B cell (primary cell): ENCODE results near the gene STON2. TPM values are rescaled to one million over a fixed set of nuclear protein-coding genes. Genes with fewer than 3 reads are reported as not detected.
"Not testable (repeated sequence)": the region's sequence is repeated elsewhere in the genome, so short reads cannot be mapped to it uniquely, and the experiment has no call there.

Source experiments
- ATAC-seq: fragments of 200-7000 bp; cut with Tn5 transposase; one replicate; pipeline ENCODE4 v1.10.0; 2021; ENCODE audit warnings: low read depth, mild to moderate bottlenecking, moderate number of reproducible peaks, moderate library complexity
- CTCF ChIA-PET: fragments of 350-600 bp; sonication (Branson Sonifier 250); formaldehyde crosslinking; loops from one replicate; lab custom pipeline; 2021; ENCODE audit warnings: antibody characterized with exemption, inconsistent platforms; lab: Charles Lee
- POLR2A ChIA-PET: fragments of 350-600 bp; sonication (Branson Sonifier 250); formaldehyde crosslinking; loops from one replicate; lab custom pipeline; 2021; ENCODE audit warnings: antibody characterized with exemption; lab: Charles Lee
- DNase-seq: peaks from one replicate; pipeline ENCODE4 v3.0.0; 2013
- H2AFZ ChIP-seq: 2 replicates; pipeline ENCODE4 v1.6.1; 2012; ENCODE audit warnings: mild to moderate bottlenecking, low read depth, low read length; ENCODE audit not compliant: insufficient read depth, poor library complexity, severe bottlenecking
- H3K27ac ChIP-seq, 2 donors: 1 replicate in 1 of 2; 2 replicates in 1 of 2; pipeline ENCODE4 v1.5.1; 2012 to 2013; ENCODE audit warnings: low read length in 2 of 2, mild to moderate bottlenecking in 2 of 2, moderate library complexity in 1 of 2
- H3K27me3 ChIP-seq, 4 experiments: fragments of 200-600 bp in 1 of 4; sonication (generic) in 1 of 4; replicated peaks in 1 of 4; 1 replicate in 2 of 4; 2 replicates in 2 of 4; pipeline versions ENCODE4 v1.6.1 to v1.7.0; 2013 to 2016; ENCODE audit warnings: low read length in 3 of 4, mild to moderate bottlenecking in 2 of 4, mixed read lengths in 1 of 4, moderate library complexity in 1 of 4; ENCODE audit not compliant: insufficient read depth in 4 of 4, control insufficient read depth in 3 of 4; ENCODE audit errors: control extremely low read depth in 1 of 4
- H3K36me3 ChIP-seq, 2 experiments: replicated peaks in 1 of 2; 1 replicate in 1 of 2; 2 replicates in 1 of 2; pipeline versions ENCODE4 v1.6.1 to v1.7.1; 2013; ENCODE audit warnings: low read length in 1 of 2; ENCODE audit not compliant: insufficient read depth in 2 of 2, control insufficient read depth in 1 of 2; ENCODE audit errors: control extremely low read depth in 1 of 2, extremely low read depth in 1 of 2
- H3K4me1 ChIP-seq, 2 donors: fragments of 200-600 bp in 1 of 2; sonication (generic) in 1 of 2; 1 replicate in 1 of 2; 2 replicates in 1 of 2; pipeline versions ENCODE4 v1.5.1 to v1.6.1; 2013 to 2017; ENCODE audit warnings: low read length in 2 of 2; ENCODE audit not compliant: control insufficient read depth in 2 of 2, insufficient read depth in 2 of 2
- H3K4me2 ChIP-seq: replicated peaks from 2 replicates; pipeline ENCODE3; 2012; ENCODE audit warnings: mild to moderate bottlenecking, low read depth, low read length; ENCODE audit not compliant: poor library complexity, severe bottlenecking
- H3K4me3 ChIP-seq, 5 experiments: fragments of 200-600 bp in 1 of 5; sonication (generic) in 1 of 5; 1 replicate in 3 of 5; 2 replicates in 2 of 5; pipeline versions ENCODE4 v1.5.1 to v1.7.0; 2011 to 2016; ENCODE audit warnings: low read length in 4 of 5, mild to moderate bottlenecking in 4 of 5, low read depth in 2 of 5, control low read depth in 1 of 5, moderate library complexity in 1 of 5; ENCODE audit not compliant: insufficient read depth in 1 of 5; ENCODE audit errors: control extremely low read depth in 1 of 5, extremely low read depth in 1 of 5
- H3K79me2 ChIP-seq: fragments of 200-600 bp; sonication (generic); one replicate; pipeline ENCODE4 v1.6.0; 2016; ENCODE audit warnings: low read length; ENCODE audit not compliant: control insufficient read depth, insufficient read depth
- H3K9ac ChIP-seq: fragments of 200-600 bp; sonication (generic); 2 replicates; pipeline ENCODE4 v1.6.1; 2017; ENCODE audit warnings: mild to moderate bottlenecking, low read length, moderate library complexity
- H3K9me3 ChIP-seq, 3 donors: one replicate each; pipeline versions ENCODE4 v1.6.1 to v1.7.1; 2013; ENCODE audit warnings: low read length in 2 of 3; ENCODE audit not compliant: control insufficient read depth in 2 of 3, insufficient read depth in 1 of 3; ENCODE audit errors: control extremely low read depth in 1 of 3
- H4K20me1 ChIP-seq: 2 replicates; pipeline ENCODE4 v1.6.0; 2012; ENCODE audit warnings: mild to moderate bottlenecking, low read length; ENCODE audit not compliant: insufficient read depth, control insufficient read depth, poor library complexity, severe bottlenecking
- H3K27ac Mint-ChIP-seq: one replicate; pipeline ENCODE4 v1.8.0; 2021; ENCODE audit warnings: mixed read lengths
- H3K27me3 Mint-ChIP-seq: one replicate; pipeline ENCODE4 v1.8.0; 2021; ENCODE audit warnings: mixed read lengths
- H3K4me1 Mint-ChIP-seq: one replicate; pipeline ENCODE4 v1.8.0; 2021; ENCODE audit warnings: mixed read lengths
- H3K4me3 Mint-ChIP-seq: one replicate; pipeline ENCODE4 v1.8.0; 2021; ENCODE audit warnings: mixed read lengths
- H3K9me3 Mint-ChIP-seq: one replicate; pipeline ENCODE4 v1.8.0; 2022; ENCODE audit warnings: mixed read lengths; ENCODE audit not compliant: insufficient read depth
- EZH2 ChIP-seq: IDR thresholded peaks from 2 replicates; pipeline ENCODE4 v1.6.1; 2012; ENCODE audit warnings: borderline replicate concordance, low read depth, mild to moderate bottlenecking, moderate library complexity, low read length; ENCODE audit not compliant: insufficient read depth, poor library complexity, severe bottlenecking
- WGBS: methylation state at CpG from one replicate; pipeline ENCODE4 v1.1.5; 2013; ENCODE audit warnings: missing lambda C conversion rate; ENCODE audit not compliant: insufficient coverage; 5-methylcytosine and 5-hydroxymethylcytosine counted together
- intact Hi-C: fragments of 100-400 bp; cut with micrococcal nuclease; formaldehyde crosslinking; loops from one replicate; pipeline ENCODE4 v1.10.0; 2022
- polyA plus RNA-seq: library from polyadenylated mRNA; depleted of rRNA; stranded (reverse); fragments of >200 nt; gene quantifications from 2 replicates; pipeline ENCODE4 v1.2.3, GENCODE V29; 2012
- total RNA-seq, 2 donors: library from RNA; stranded (reverse); fragments of 120-200 nt in 1 of 2; gene quantifications; 1 replicate in 1 of 2; 2 replicates in 1 of 2; pipeline versions ENCODE4 v1.2.3 to v1.2.4, GENCODE V29; 2013 to 2022
- TF ChIP-seq, protein P1 (sequence below): fragments of 200-600 bp; IDR thresholded peaks from one replicate; pipeline ENCODE4 v1.8.0; 2022; ENCODE audit warnings: antibody characterized with exemption, mild to moderate bottlenecking

The STON2 gene
- total and polyA plus RNA-seq, 2 donors (not counting 1 experiment from before 2014, with no cell fraction given), result 0.03 TPM; not detected in 1

DNA sequence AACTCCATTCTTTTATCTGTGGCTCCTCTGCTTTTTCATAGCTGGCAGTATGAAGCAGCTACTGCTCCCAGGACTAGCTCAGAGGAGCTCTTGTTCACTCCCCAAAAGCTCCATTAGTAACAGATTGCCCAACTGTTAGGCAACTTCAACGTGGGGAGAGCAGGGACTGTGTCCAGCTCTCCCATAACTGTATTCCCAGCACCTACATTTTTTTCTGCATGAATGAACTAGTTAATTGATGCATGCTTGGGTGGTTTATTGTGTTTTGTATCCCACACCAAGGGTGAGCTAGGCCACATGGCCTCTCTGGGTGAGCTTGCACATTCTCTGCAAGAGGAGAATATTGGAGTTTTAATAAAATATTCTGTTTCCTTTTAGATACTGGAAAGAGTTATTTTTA lies 15.2 kb downstream of the STON2 start:
- intact Hi-C loops, result no loop called here
- Mint-ChIP-seq H3K27me3 (peaks cover 10% of the 10 kb centered on the region), H3K27ac (no peak overlapping the region), H3K4me3 (no peak overlapping the region), H3K9me3 (no peaks in the 10 kb centered on the region), H3K4me1 (no peaks in the 10 kb centered on the region)
- H3K36me3 ChIP-seq, result no peaks in the 10 kb centered on the region
- no peaks in the 10 kb centered on the region for H3K79me2 ChIP-seq
- no peaks in the 10 kb centered on the region for H3K4me1 ChIP-seq
- H4K20me1 ChIP-seq, result no peaks in the 10 kb centered on the region
- H2AFZ ChIP-seq, result no peak overlapping the region
- H3K4me3 ChIP-seq, result no peak overlapping the region
- ATAC-seq (no peak), DNase-seq (no peak)
- POLR2A ChIA-PET, result no interaction called here
- H3K9me3 ChIP-seq, result no peaks in the 10 kb centered on the region
- CTCF ChIA-PET, result no interaction called here
- no peak overlapping the region for H3K4me2 ChIP-seq
- H3K27me3 ChIP-seq, result no peaks in the 10 kb centered on the region
- no peak overlapping the region for H3K9ac ChIP-seq
- WGBS, result no CpG with 5 or more reads among the region's 1 CpG
- no peak overlapping the region for H3K27ac ChIP-seq
- TF ChIP-seq, protein P1, sequence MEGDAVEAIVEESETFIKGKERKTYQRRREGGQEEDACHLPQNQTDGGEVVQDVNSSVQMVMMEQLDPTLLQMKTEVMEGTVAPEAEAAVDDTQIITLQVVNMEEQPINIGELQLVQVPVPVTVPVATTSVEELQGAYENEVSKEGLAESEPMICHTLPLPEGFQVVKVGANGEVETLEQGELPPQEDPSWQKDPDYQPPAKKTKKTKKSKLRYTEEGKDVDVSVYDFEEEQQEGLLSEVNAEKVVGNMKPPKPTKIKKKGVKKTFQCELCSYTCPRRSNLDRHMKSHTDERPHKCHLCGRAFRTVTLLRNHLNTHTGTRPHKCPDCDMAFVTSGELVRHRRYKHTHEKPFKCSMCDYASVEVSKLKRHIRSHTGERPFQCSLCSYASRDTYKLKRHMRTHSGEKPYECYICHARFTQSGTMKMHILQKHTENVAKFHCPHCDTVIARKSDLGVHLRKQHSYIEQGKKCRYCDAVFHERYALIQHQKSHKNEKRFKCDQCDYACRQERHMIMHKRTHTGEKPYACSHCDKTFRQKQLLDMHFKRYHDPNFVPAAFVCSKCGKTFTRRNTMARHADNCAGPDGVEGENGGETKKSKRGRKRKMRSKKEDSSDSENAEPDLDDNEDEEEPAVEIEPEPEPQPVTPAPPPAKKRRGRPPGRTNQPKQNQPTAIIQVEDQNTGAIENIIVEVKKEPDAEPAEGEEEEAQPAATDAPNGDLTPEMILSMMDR, result no peak
- TF ChIP-seq EZH2, result no peak

- H3K4me2 ChIP-seq, result no peak overlapping the region
- H3K4me3 Mint-ChIP-seq, result no peak overlapping the region
- H3K27me3 ChIP-seq, result no peaks in the 10 kb centered on the region
Observed at GRCh38 chr14:81382517-81383225, 17.5 kb downstream of the STON2 start.

DNA sequence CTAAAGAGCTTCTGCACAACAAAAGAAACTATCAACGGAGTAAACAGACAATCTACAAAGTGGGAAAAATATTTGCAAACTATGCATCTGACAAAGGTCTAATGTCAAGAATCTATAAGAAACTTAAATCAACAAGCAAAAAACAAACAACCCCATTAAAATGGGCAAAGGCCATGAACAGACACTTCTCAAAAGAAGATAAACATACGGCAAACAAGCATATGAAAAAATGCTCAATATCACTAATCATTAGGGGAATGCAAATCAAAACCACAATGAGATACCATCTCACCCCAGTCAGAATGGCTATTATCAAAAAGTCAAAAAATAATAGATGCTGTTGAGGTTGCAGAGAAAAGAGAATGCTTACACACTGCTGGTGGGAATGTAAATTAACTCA lies 20.1 kb downstream of the STON2 start:
- H3K36me3 ChIP-seq, H3K4me2 ChIP-seq, H3K4me1 Mint-ChIP-seq, H3K27ac Mint-ChIP-seq, H3K79me2 ChIP-seq, H2AFZ ChIP-seq, H3K27ac ChIP-seq, H3K9ac ChIP-seq, H3K27me3 ChIP-seq, CTCF ChIA-PET, H3K4me1 ChIP-seq, H3K9me3 Mint-ChIP-seq, H3K9me3 ChIP-seq, H4K20me1 ChIP-seq, H3K4me3 Mint-ChIP-seq, DNase-seq, POLR2A ChIA-PET, H3K4me3 ChIP-seq, H3K27me3 Mint-ChIP-seq, ATAC-seq, intact Hi-C loops: not testable (repeated sequence)
- WGBS, result no CpG with 5 or more reads among the region's 2 CpGs

More at GRCh38 chr14:81382517-81383225, 17.5 kb downstream of the STON2 start:
- H3K4me3 ChIP-seq, result no peak overlapping the region
- no peak overlapping the region for H3K9ac ChIP-seq
- H3K27ac ChIP-seq, result no peak overlapping the region
- no peaks in the 10 kb centered on the region for H3K9me3 Mint-ChIP-seq
- WGBS, result 100% methylated on average over 1 of the region's 8 CpGs
- TF ChIP-seq EZH2, result no peak
- TF ChIP-seq, protein P1, result no peak
- POLR2A ChIA-PET, result no interaction called here
- no peak overlapping the region for H3K27ac Mint-ChIP-seq
- H3K79me2 ChIP-seq, result no peaks in the 10 kb centered on the region
- H3K36me3 ChIP-seq, result no peaks in the 10 kb centered on the region
- no peaks in the 10 kb centered on the region for H3K4me1 ChIP-seq
- intact Hi-C loops, result no loop called here
- CTCF ChIA-PET, result no interaction called here
- no peak for ATAC-seq
- peaks cover 9% of the 10 kb centered on the region for H3K27me3 Mint-ChIP-seq
- H4K20me1 ChIP-seq, result no peaks in the 10 kb centered on the region
- H3K9me3 ChIP-seq, result no peaks in the 10 kb centered on the region
- no peak for DNase-seq
- H2AFZ ChIP-seq, result no peak overlapping the region
- no peaks in the 10 kb centered on the region for H3K4me1 Mint-ChIP-seq
